Stimulated activated naive CD4-positive, alpha-beta T cell treated with Interleukin-2 at 50 U/mL for 16 hours (primary cell): ENCODE data around the gene BLTP3B.
"Not testable (repeated sequence)": the region's sequence is repeated elsewhere in the genome, so short reads cannot be mapped to it uniquely, and the experiment has no call there.

Experiments
- DNase-seq: peaks from one replicate; lab custom pipeline; 2025; lab: John Stamatoyannopoulos, UW

BLTP3B gene

GRCh38 chr12:100142851-100143559, at the start of gene BLTP3B:
BLTP3B (minus strand) TSS chr12:100142874; CDS start chr12:100142635, 239 bp downstream.
- peak; percentile 89 for DNase-seq

- DNase-seq, result no peak
Measured at GRCh38 chr12:100189636-100190394, 47.1 kb upstream of the BLTP3B start.

- not testable (repeated sequence) for DNase-seq
Measured at GRCh38 chr12:100188888-100189635, 46.4 kb upstream of the BLTP3B start.

- DNase-seq, result no peak
Measured at GRCh38 chr12:100187857-100188519, 45.3 kb upstream of the BLTP3B start.

- no peak for DNase-seq
Measured at GRCh38 chr12:100187068-100187467, 44.4 kb upstream of the BLTP3B start.

GRCh38 chr12:100186071-100186470, 43.4 kb upstream of the BLTP3B start:
- DNase-seq, result no peak

GRCh38 chr12:100185361-100185894, 42.8 kb upstream of the BLTP3B start:
- DNase-seq, result no peak

- no peak for DNase-seq
Measured at GRCh38 chr12:100184549-100185145, 42.0 kb upstream of the BLTP3B start.

GRCh38 chr12:100179252-100179651, 36.6 kb upstream of the BLTP3B start:
- no peak for DNase-seq

GRCh38 chr12:100176493-100176892, 33.8 kb upstream of the BLTP3B start:
- DNase-seq, result not testable (repeated sequence)

- DNase-seq, result no peak
Measured at GRCh38 chr12:100174495-100174894, 31.8 kb upstream of the BLTP3B start.

- DNase-seq, result no peak
Measured at GRCh38 chr12:100173111-100173510, 30.4 kb upstream of the BLTP3B start.

- no peak for DNase-seq
Measured at GRCh38 chr12:100171248-100171647, 28.6 kb upstream of the BLTP3B start.

GRCh38 chr12:100170313-100170858, 27.7 kb upstream of the BLTP3B start:
- DNase-seq, result no peak

- DNase-seq, result no peak
Measured at GRCh38 chr12:100169345-100169744, 26.7 kb upstream of the BLTP3B start.

- DNase-seq, result no peak
Measured at GRCh38 chr12:100168562-100168961, 25.9 kb upstream of the BLTP3B start.

GRCh38 chr12:100166232-100166631, 23.6 kb upstream of the BLTP3B start:
- DNase-seq, result no peak

- no peak for DNase-seq
Measured at GRCh38 chr12:100165356-100165755, 22.7 kb upstream of the BLTP3B start.

GRCh38 chr12:100164153-100164704, 21.6 kb upstream of the BLTP3B start:
- no peak for DNase-seq

- DNase-seq, result peak; percentile 56
Measured at GRCh38 chr12:100163416-100164152, 20.9 kb upstream of the BLTP3B start.
